Smooth muscle cell (in vitro differentiated cells): ENCODE measurements around the gene COQ5. TPM values are rescaled to one million over a fixed set of nuclear protein-coding genes. Genes with fewer than 3 reads are reported as not detected.

Experiments
- DNase-seq: peaks from one replicate; lab custom pipeline; 2025; ENCODE audit not compliant: unreplicated experiment; lab: John Stamatoyannopoulos, UW
- H2AFZ ChIP-seq: fragments of 200-600 bp; sonication (generic); 2 replicates; pipeline ENCODE4 v1.6.0; 2016; ENCODE audit warnings: antibody characterized with exemption, low read depth, mild to moderate bottlenecking
- H3F3A ChIP-seq: fragments of 200-600 bp; sonication (generic); 2 replicates; pipeline ENCODE4 v1.6.0; 2017; ENCODE audit warnings: antibody characterized with exemption, low read depth
- H3K27ac ChIP-seq: fragments of 200-600 bp; sonication (generic); 2 replicates; pipeline ENCODE4 v1.5.1; 2016; ENCODE audit warnings: low read depth, mild to moderate bottlenecking
- H3K27me3 ChIP-seq: fragments of 200-600 bp; sonication (generic); 2 replicates; pipeline ENCODE4 v1.6.1; 2016; ENCODE audit warnings: low read depth, mild to moderate bottlenecking
- H3K36me3 ChIP-seq: fragments of 200-600 bp; sonication (generic); 2 replicates; pipeline ENCODE4 v1.5.1; 2016; ENCODE audit warnings: low read depth
- H3K4me1 ChIP-seq: fragments of 200-600 bp; sonication (generic); 2 replicates; pipeline ENCODE4 v1.5.1; 2016; ENCODE audit warnings: low read depth
- H3K4me2 ChIP-seq: fragments of 200-600 bp; sonication (generic); 2 replicates; pipeline ENCODE4 v1.6.0; 2016; ENCODE audit warnings: mild to moderate bottlenecking
- H3K4me3 ChIP-seq: fragments of 200-600 bp; sonication (generic); 2 replicates; pipeline ENCODE4 v1.5.1; 2016; ENCODE audit warnings: mild to moderate bottlenecking
- H3K79me2 ChIP-seq: fragments of 200-600 bp; sonication (generic); 2 replicates; pipeline ENCODE4 v1.6.0; 2016; ENCODE audit warnings: low read depth, mild to moderate bottlenecking
- H3K9ac ChIP-seq: fragments of 200-600 bp; sonication (generic); 2 replicates; pipeline ENCODE4 v1.6.0; 2016; ENCODE audit warnings: low read depth
- H3K9me3 ChIP-seq: fragments of 200-600 bp; sonication (generic); replicated peaks from 2 replicates; pipeline ENCODE4 v1.5.1; 2016; ENCODE audit warnings: low read depth
- H4K20me1 ChIP-seq: fragments of 200-600 bp; sonication (generic); 2 replicates; pipeline ENCODE4 v1.6.0; 2016; ENCODE audit warnings: low read depth
- whole genome bisulfite sequencing: methylation state at CpG from one replicate; pipeline ENCODE4 v1.1.7; 2016; ENCODE audit warnings: low lambda C conversion rate; 5-methylcytosine and 5-hydroxymethylcytosine counted together
- polyA plus RNA-seq: library from polyadenylated mRNA; unstranded; fragments of >200 nt; fragmentation: Nextera tagmentation; extraction: Ambion mirVana; gene quantifications from 2 replicates; pipeline ENCODE4 v1.2.1, GENCODE V29; 2016
- total RNA-seq: library from RNA; depleted of rRNA; stranded (reverse); fragments of >200 nt; gene quantifications from 2 replicates; pipeline ENCODE4 v1.2.3, GENCODE V29; 2014
- TF ChIP-seq, protein P1 (sequence below): fragments of 200-600 bp; sonication (generic); IDR thresholded peaks from 2 replicates; pipeline ENCODE4 v1.5.1; 2017; ENCODE audit warnings: borderline replicate concordance, mild to moderate bottlenecking, antibody characterized with exemption; ENCODE audit not compliant: insufficient read depth, poor library complexity, severe bottlenecking

COQ5 gene
- total and polyA plus RNA-seq, 2 experiments from 2014 or later, result 32.5 to 46.9 TPM

- Histone ChIP-seq H3K4me3 (no peak overlapping the region), H3K4me2 (no peak overlapping the region), H3K27ac (no peak overlapping the region), H3K9ac (no peak overlapping the region), H3K27me3 (no peaks in the 10 kb centered on the region), H3K79me2 (no peaks in the 10 kb centered on the region), H2AFZ (no peak overlapping the region), H4K20me1 (no peaks in the 10 kb centered on the region), H3F3A (no peaks in the 10 kb centered on the region), H3K4me1 (no peaks in the 10 kb centered on the region), H3K36me3 (no peaks in the 10 kb centered on the region), H3K9me3 (no peaks in the 10 kb centered on the region)
- 93% methylated on average over 2 of the region's 2 CpGs for WGBS
- no peak for DNase-seq
- TF ChIP-seq, protein P1, sequence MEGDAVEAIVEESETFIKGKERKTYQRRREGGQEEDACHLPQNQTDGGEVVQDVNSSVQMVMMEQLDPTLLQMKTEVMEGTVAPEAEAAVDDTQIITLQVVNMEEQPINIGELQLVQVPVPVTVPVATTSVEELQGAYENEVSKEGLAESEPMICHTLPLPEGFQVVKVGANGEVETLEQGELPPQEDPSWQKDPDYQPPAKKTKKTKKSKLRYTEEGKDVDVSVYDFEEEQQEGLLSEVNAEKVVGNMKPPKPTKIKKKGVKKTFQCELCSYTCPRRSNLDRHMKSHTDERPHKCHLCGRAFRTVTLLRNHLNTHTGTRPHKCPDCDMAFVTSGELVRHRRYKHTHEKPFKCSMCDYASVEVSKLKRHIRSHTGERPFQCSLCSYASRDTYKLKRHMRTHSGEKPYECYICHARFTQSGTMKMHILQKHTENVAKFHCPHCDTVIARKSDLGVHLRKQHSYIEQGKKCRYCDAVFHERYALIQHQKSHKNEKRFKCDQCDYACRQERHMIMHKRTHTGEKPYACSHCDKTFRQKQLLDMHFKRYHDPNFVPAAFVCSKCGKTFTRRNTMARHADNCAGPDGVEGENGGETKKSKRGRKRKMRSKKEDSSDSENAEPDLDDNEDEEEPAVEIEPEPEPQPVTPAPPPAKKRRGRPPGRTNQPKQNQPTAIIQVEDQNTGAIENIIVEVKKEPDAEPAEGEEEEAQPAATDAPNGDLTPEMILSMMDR, result no peak
Observed at GRCh38 chr12:120515496-120515895, 13.5 kb downstream of the COQ5 start.

DNA sequence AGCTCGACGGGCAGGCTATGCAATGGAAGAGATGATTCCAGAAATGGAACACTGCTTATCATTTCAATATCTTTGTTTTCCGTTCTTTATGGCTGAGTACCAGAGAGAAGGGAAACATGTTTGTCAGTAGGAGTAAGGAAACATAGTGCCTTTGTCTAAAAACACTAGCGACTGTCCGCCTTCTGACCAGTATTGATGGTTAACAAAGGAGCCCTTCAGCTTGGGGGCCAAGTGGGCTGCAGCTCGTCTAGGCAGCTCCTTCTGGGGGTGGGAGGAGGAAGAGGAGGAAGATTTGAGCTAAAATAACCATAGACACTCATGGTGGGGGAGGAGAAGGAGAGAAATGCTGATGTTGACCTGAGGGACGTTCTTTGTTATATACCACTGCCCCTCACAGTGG lies 15.0 kb downstream of the COQ5 start:
- no peak overlapping the region for H3K4me3 ChIP-seq
- H3K9ac ChIP-seq, result no peak overlapping the region
- TF ChIP-seq, protein P1, result no peak
- H3K4me2 ChIP-seq, result no peak overlapping the region
- no peaks in the 10 kb centered on the region for H3K79me2 ChIP-seq
- H3K27me3 ChIP-seq, result no peaks in the 10 kb centered on the region
- WGBS, result 95% methylated on average over 7 of the region's 7 CpGs
- no peak overlapping the region for H3K27ac ChIP-seq
- DNase-seq, result no peak
- no peaks in the 10 kb centered on the region for H3F3A ChIP-seq
- no peaks in the 10 kb centered on the region for H3K36me3 ChIP-seq
- H4K20me1 ChIP-seq, result no peaks in the 10 kb centered on the region
- no peaks in the 10 kb centered on the region for H3K9me3 ChIP-seq
- H2AFZ ChIP-seq, result no peak overlapping the region
- H3K4me1 ChIP-seq, result no peaks in the 10 kb centered on the region

- Histone ChIP-seq H4K20me1 (no peaks in the 10 kb centered on the region), H3F3A (no peaks in the 10 kb centered on the region), H3K79me2 (no peaks in the 10 kb centered on the region), H3K4me1 (no peaks in the 10 kb centered on the region), H2AFZ (no peak overlapping the region), H3K9me3 (no peaks in the 10 kb centered on the region), H3K4me3 (no peak overlapping the region), H3K9ac (no peak overlapping the region), H3K36me3 (peaks cover 4% of the 10 kb centered on the region), H3K27ac (no peak overlapping the region), H3K4me2 (no peak overlapping the region), H3K27me3 (no peaks in the 10 kb centered on the region)
- 98% methylated on average over 8 of the region's 8 CpGs for WGBS
- no peak for DNase-seq
- TF ChIP-seq, protein P1, result no peak
Observed at GRCh38 chr12:120508537-120508936, 20.4 kb downstream of the COQ5 start.

GRCh38 chr12:120504587-120504986 lies 24.4 kb downstream of the COQ5 start:
- H3K4me2 ChIP-seq, result no peak overlapping the region
- WGBS, result 87% methylated on average over 4 of the region's 4 CpGs

More at GRCh38 chr12:120504587-120504986, 24.4 kb downstream of the COQ5 start:
- Histone ChIP-seq H3K27me3 (no peaks in the 10 kb centered on the region), H3K79me2 (no peaks in the 10 kb centered on the region), H3F3A (no peaks in the 10 kb centered on the region), H3K36me3 (peaks cover 10% of the 10 kb centered on the region), H4K20me1 (no peaks in the 10 kb centered on the region), H2AFZ (no peak overlapping the region), H3K4me1 (no peaks in the 10 kb centered on the region), H3K9ac (no peak overlapping the region), H3K4me3 (no peak overlapping the region), H3K27ac (no peak overlapping the region), H3K9me3 (no peaks in the 10 kb centered on the region)
- TF ChIP-seq, protein P1, result no peak
- DNase-seq, result no peak
